Kidney capillary endothelial cell (primary cell): ENCODE results near the gene AJAP1.
A peak's percentile ranks its signal among the peaks of the same experiment; 100 is the strongest.

Experiments used
- DNase-seq: peaks from one replicate; pipeline ENCODE4 v3.0.0-alpha.2; 2018; ENCODE audit warnings: low spot score

AJAP1 gene

GRCh38 chr1:4631321-4631720 is 23.1 kb upstream of the AJAP1 start:
- no peak for DNase-seq

GRCh38 chr1:4633346-4633745 is 21.1 kb upstream of the AJAP1 start:
- no peak for DNase-seq

DNA sequence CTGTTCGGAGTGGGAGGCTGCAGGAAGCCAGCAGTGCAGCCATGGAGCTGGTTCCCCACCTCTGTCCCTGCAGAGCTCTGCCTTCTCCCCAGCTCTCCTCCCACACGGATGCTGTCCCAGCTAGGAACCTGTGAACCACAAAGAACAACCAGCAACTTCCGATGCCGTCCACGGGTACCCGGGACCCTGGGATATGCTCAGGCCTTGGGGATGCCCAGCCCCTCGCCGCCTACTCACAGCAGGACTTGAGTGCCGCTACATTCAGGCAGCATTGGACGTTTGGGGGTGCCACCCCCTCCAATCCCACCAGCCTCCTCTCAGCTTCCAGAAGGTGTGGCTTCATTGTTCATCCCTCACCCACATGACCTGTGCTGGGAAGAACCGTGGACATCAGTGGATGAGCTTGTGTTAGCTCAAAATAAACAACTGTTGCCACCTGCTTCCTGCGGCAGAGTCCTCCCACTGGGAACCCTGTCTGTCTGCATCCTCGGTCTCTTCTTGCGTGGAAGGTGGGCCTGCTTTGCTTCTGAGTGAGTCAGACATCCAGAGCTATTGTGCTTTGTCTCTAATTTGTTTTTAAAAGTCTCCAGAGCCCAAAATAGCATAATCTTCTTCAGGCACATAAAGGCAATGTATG is 20.1 kb upstream of the AJAP1 start:
- DNase-seq = no peak

GRCh38 chr1:4634793-4635406 is 19.5 kb upstream of the AJAP1 start:
- no peak for DNase-seq

- no peak for DNase-seq
Observed at GRCh38 chr1:4636186-4636585, 18.2 kb upstream of the AJAP1 start.

- no peak for DNase-seq
Observed at GRCh38 chr1:4636644-4637380, 17.6 kb upstream of the AJAP1 start.

DNA sequence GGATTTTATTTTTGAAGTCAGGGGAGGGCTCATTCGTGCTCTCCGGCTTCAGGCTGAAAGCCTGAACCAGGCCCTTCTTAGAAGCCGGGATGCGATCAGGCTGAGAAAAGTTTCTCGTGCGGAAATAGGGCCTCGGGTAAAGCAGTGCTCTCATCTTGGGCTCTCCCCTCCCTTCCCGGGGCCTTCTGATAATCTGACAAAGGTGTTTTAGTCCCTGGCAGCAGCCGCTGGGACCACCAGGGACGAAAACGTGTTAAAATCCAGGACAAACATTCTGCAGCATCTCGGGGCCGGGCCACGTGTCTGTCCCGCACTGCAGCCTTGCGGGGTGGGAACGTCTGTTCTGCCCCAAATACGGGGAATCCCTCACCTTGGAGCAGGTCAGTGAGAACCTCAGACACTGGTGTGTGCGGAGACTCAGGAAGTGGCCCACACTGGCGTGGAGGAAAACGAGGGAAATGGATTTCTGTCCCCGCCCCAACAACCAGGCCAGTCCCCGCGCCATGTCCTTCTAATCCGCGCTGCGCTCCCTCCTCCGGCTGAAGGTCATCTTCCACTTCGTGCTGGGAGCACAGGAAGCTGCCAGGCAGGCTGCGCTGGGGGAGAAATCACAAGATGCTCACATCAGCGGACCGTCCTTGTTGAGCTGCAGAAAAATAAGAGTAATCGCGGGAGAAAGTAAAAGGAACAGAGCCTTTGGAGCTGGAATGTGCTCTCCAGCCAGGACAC is 16.6 kb upstream of the AJAP1 start:
- DNase-seq = peak; percentile 10

DNA sequence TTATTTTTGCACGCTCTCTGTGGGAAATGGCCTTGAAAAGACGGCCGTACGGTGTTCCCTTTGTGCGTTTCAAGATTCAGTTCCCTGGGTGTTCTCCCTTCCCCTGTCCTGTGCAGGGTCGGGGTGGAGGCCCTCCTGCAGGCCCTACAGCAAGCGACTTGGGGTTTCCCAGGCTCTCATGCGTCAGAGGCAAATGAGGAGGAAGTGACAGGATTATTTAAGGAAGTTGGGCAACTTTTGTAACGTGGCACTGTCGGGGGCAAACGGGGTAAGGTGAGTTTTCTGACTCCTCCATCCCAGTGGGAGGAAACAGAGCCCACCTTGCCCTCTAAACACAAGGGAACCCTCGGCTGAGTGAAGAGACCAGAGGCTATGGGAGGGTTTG is 16.1 kb upstream of the AJAP1 start:
- DNase-seq = peak; percentile 8

DNA sequence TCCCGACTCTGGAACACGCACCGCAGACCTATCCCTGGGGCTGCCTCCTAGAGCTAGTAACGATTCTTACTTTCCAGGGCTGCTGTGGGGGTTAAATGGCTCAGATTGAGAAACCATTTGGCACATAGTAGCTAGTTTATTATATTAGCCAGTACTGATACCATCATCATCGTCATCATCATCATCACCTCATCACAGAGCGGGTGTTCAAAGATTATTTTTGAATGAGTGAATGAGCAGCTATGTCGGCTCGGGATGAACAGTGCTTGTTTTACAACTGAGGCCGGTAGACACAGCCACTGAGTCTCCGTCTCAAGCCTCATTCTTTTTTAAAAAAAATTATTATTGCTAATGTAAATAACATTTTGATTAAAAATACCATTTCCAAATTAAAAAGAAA is 13.5 kb upstream of the AJAP1 start:
- no peak for DNase-seq

DNA sequence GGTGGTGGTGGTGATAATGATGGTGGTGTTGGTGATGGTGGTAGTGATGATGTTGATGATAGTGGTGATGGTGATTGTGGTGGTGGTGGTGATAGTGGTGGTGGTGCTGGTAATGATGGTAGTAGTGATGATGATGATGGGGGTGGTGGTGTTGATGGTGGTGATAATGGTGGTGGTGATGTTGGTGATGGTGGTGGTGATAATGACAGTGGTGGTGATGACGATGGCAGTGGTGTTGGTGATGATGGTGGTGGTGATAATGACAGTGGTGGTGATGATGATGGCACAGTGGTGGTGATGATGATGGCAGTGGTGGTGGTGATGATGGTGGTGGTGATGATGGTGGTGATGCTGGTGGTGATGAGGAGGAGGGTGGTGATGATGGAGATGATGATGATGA is 7.0 kb upstream of the AJAP1 start:
- no peak for DNase-seq

DNA sequence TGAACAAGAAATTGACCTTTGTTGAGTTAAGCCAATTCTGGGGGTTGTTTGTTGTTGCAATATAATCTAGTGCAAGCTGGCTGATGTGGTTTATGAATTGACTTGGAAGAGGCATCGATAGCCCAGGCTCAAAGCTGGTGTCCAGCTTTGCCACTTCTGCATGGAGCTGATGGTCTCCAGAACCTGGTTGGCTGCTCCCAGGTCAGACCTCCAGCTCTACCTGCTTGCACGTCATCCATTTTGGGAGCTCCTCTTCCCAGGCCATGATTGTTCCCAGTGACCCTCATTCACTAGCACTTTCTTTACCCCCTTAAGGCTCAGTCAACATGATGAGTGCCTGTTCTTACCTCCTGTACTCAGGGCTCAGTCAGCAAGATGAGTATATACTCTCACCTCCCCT is 5.8 kb upstream of the AJAP1 start:
- DNase-seq = no peak

GRCh38 chr1:4650481-4650880 is 3.9 kb upstream of the AJAP1 start:
- peak; percentile 21 for DNase-seq

- DNase-seq = no peak
Observed at GRCh38 chr1:4650981-4651380, 3.4 kb upstream of the AJAP1 start.

- DNase-seq = peak; percentile 56
Observed at GRCh38 chr1:4652631-4653327, 1.6 kb upstream of the AJAP1 start.

DNA sequence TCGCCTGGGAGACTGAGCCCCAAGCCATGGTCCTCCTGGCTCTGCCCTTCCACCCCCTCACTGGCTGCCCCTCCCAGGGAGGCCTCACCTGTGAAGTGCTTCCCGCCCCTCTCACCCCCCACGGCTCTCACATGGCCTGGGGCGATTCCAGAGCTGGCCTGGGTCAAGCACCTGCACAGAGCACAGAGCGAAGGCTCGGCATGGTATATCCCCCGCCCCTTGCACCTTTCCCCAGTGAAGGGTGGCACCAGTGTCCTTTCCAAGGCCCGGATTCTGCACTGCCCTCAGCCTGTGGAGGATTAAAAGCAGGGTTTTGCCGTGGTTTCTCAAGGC is 1.1 kb upstream of the AJAP1 start:
- DNase-seq = no peak

- no peak for DNase-seq
Observed at GRCh38 chr1:4654764-4655673, 610 bp downstream of the AJAP1 start.

DNA sequence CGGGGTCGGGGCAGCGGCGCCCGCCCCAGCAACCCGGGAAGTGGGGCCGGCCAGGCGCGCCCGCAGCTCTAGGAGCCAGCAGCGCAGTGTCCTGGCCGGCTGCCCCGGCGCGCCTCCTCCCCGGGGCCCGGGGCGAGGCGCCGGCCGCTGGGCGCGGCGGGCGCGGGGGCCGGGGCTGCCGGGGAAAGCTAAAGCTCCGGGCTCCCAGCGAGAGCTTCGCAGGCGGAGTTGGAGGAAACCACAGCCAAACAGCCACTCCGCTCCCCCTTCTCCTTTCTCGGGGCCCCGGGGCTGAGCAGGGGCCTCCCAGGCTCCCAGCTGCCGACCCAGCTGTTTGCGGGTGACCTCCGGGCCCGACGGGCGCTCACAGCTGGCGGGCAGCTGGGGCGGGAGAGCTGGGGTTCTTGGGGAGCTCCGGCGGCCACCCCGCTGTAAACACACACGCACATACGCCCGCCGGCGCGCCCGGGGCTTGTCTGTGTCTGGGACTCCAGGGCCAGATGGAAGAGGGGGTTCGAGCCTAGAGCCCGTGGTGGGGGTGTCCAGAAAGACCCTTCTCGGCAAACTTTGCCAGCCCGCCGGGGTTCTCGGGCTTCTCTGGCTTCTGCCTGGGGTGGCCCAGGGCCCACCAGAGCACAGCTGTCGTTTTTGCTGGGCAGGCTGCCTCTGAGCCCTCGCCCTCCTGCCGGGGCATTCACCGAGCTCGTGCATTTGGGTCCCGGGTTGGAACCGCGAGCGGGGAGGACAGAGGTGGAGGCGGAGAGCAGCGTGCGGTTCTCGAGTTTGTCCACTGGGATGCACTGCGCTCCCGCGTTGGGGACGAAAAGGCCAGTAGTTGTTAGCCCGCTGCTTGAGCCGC is 1.5 kb downstream of the AJAP1 start:
- DNase-seq = peak; percentile 62

- no peak for DNase-seq
Observed at GRCh38 chr1:4656533-4657140, 2.2 kb downstream of the AJAP1 start.

DNA sequence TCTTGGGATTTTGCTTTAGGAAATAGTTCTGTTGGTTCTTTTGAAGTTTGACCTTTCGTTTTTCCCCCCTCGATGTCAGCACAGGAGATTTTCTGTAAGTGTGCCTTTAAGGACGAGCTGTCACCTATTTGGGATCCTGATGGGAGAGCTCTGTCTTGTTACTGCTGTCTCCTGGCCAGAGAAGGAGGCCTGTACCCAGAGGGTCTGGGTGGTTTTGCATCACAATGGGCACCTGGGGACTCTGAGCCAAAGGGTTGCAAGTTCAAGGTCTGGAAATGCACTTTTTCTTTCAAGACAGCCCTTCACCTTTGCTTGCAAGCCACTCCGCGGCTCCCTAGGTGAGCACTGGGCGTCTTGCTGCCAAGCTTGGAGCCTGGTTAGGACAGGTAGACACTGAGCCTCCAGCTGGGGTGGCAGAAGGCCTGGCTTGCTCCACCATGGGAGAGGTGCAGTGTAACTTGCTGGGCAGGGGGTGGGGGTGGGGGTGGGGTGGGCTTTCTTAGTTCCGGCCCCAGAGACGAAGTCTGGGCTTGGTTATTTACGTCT is 2.9 kb downstream of the AJAP1 start:
- DNase-seq = no peak
